GM19395 (cell line): ENCODE measurements around the gene NOPCHAP1.
"Not testable (repeated sequence)": the region's sequence is repeated elsewhere in the genome, so short reads cannot be mapped to it uniquely, and the experiment has no call there.

Experiments
- ATAC-seq: cut with Tn5 transposase; IDR thresholded peaks from one replicate; pipeline ENCODE4 v1.9.1; 2021; ENCODE audit warnings: mild to moderate bottlenecking, moderate library complexity; ENCODE audit not compliant: unreplicated experiment

NOPCHAP1 gene, protein sequence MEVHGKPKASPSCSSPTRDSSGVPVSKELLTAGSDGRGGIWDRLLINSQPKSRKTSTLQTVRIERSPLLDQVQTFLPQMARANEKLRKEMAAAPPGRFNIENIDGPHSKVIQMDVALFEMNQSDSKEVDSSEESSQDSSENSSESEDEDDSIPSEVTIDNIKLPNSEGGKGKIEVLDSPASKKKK

GRCh38 chr12:104986022-104986941, at the start of gene NOPCHAP1:
Gene NOPCHAP1 (plus strand): TSS chr12:104986316. CDS start chr12:104986353, 37 bp downstream.
- peak; percentile 98 for ATAC-seq

DNA sequence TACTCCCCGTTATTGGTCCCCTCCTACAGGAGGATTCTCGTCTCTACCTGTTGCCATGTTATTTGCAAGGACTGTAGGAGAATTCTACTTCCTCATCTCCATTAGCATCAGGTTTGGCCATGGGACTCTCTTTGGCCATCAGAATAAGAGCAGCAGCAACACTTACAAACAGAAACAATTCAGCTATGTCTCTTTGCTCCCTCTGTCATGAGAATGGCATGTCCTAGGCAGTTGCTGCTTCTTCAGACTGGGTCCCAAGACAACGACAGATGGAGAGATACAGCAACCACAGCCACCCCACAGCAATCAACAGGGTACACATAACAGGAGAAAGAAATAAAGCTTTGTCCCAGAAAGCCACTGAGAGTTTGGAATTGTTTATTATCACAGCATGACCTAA, 47.7 kb upstream of the NOPCHAP1 start:
- ATAC-seq, result no peak

DNA sequence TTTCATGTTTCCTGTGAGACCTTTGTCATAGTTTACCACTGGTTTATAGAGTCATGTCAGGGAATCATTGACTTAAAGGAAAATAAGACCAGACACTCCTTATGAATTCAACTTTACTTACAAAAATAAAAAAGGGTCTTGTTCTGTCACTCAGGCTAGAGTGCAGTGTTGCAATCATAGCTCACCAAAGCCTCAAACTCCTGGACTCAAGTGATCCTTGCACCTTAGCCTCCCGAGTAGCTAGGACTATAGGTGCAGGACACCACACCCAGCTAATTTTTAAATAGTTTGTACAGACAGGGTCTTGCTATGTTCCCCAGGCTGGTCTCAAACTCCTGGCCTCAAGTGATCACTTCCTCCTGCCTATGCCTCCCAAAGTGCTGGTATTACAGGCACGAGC, 47.0 kb upstream of the NOPCHAP1 start:
- no peak for ATAC-seq

GRCh38 chr12:104941454-104941853, 44.7 kb upstream of the NOPCHAP1 start:
- no peak for ATAC-seq

GRCh38 chr12:104942075-104942474, 44.0 kb upstream of the NOPCHAP1 start:
- no peak for ATAC-seq

GRCh38 chr12:104943401-104943800, 42.7 kb upstream of the NOPCHAP1 start:
- not testable (repeated sequence) for ATAC-seq

DNA sequence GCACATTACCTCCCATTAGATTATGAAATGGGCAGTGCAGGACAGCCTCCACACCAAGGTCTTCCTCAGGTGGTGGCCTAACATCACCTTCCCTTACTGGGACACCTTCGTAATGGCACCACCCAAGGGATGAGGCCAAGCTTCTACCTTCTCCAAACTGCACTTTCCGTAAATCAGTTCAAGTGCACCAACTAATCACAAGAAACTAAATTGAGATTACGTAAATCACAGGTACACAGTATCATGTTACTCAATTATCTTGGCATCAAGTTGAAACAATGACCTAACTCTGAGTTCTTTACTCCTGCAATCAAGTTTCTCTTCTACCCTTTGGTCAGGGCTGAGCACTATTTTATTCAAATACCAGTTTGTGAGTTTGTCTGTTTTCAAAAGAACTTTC, 41.9 kb upstream of the NOPCHAP1 start:
- no peak for ATAC-seq

DNA sequence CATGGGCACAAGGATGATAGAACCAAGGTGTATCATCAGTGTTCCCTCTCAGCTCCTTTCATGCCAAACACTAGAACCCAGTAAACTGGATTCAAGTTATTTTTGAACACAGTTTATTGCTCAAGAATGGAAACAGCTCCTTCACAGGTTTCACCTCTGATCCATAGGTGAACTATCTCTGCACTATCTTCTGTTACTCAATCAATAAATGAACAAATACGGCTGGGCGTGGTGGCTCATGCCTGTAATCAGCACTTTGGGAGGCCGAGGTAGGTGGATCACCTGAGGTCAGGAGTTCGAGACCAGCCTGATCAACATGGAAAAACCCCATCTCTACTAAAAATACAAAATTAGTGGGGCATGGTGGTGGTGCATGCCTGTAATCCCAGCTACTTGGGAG, 37.4 kb upstream of the NOPCHAP1 start:
- ATAC-seq, result not testable (repeated sequence)

- ATAC-seq, result no peak
Measured at GRCh38 chr12:104951759-104952509, 34.2 kb upstream of the NOPCHAP1 start.

- no peak for ATAC-seq
Measured at GRCh38 chr12:104952816-104953215, 33.3 kb upstream of the NOPCHAP1 start.

- ATAC-seq, result no peak
Measured at GRCh38 chr12:104953323-104953722, 32.8 kb upstream of the NOPCHAP1 start.

DNA sequence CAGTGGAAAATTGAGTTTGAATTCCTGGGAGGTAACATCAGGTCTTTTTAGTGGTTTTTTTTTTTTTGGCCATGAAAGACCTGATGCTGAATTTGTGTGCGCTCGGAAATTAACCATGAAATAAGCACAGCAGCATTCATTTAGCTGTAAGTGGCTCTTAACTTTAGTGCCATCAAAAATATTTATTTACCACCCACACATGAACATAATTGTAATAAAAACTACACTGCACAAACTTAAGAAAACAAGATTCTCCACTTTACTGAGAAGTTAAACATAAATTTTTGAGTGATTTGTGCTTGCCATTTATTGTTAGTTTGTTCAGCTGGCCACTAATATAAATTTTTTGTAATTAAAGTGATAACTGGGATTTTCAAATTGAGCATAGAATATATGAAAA, 30.4 kb upstream of the NOPCHAP1 start:
- ATAC-seq, result no peak

GRCh38 chr12:104956870-104957718, 29.0 kb upstream of the NOPCHAP1 start:
- ATAC-seq, result no peak

DNA sequence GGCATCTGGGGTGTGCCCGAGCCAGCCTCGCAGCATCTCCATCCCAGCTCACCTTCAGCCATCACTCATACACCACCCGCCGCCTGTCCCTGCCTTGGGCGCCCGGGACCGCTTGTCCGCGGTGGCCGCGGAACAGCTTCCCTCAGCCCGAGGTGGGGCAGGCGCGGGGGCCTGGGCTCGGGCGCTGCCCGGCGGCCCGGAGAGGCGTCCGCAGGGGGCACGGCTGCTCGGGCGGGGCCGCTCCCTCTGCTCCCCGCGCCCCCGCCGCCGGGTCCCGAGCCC, 28.5 kb upstream of the NOPCHAP1 start:
- peak; percentile 35 for ATAC-seq

DNA sequence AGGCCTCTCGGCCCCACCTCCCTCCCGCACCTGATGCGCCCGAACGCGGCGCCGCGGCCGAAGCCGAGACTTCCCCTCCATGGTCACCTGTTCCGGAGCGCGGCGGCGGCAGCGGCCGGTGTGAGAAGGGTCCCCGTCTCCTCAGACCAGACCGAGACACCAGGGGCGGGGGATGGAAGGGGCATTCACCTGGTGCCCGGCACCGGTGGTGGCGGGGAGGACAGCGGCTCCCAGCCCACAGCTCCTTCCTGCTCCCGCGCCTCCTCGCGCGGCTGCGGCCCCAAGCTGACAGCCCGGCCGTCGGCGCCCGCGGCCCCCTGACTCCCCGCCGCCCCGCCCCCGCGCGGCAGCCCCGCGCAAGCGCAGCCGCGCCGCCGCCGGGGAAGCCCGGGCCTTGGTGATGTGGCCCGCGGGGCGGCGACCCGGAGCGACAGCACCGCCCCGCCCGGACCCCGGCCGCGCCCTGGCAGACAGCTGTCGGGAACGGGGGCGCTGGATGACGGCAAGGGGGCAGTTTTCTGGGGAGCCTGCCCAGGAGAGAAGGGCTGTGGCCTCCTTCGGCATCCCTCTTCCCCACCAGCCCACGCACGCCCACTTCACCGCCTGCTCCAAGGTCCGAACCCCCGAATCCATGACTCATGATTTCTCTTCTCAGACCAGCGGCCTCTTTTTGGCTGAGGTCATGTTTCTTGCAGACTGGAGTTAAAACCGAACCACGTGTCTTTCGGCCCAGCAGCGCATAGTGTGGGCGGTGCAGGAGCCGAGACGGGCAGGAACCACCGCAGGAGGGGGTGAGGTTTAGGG, 27.9 kb upstream of the NOPCHAP1 start, which contains the start of gene SLC41A2:
Gene SLC41A2, minus strand, starts transcription at position 290 of the 804 bp plus-strand sequence. CDS start 29,763 bp downstream, outside the sequence.
- peak; percentile 71 for ATAC-seq

DNA sequence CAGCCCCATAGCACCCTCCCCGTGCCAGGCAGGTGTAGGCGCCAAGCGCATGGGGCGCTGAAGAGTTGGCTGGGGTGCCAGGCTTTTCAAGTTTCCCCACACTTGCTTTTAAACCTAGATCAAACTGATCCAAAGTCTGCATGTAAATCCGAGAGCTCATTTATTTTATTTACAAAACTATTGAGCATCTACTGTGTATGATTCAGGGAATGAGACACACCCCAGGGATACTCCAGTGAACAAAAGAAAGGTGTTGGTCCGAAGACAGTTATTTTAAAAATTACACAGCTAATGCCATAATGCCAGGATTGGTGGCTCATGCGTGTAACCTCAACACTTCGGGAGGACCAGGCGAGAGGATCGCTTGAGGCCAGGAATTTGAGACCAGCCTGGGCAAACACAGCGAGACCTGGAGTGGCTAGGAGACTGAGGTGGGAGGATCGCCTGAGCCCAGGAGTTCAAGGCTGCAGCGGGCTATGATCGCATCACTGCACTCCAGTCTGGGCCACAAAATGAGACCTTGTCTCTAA, 27.2 kb upstream of the NOPCHAP1 start:
- ATAC-seq, result no peak

GRCh38 chr12:104959335-104959841, 26.7 kb upstream of the NOPCHAP1 start:
- ATAC-seq, result no peak

- ATAC-seq, result no peak
Measured at GRCh38 chr12:104960464-104960863, 25.7 kb upstream of the NOPCHAP1 start.

- no peak for ATAC-seq
Measured at GRCh38 chr12:104963757-104964156, 22.4 kb upstream of the NOPCHAP1 start.
